NCI-H128 (cell line): Measurements from ENCODE around the gene TMEM183A.

Source experiments
- DNase-seq: peaks from one replicate; lab custom pipeline; 2025; ENCODE audit not compliant: unreplicated experiment; lab: John Stamatoyannopoulos, UW

TMEM183A gene

DNA sequence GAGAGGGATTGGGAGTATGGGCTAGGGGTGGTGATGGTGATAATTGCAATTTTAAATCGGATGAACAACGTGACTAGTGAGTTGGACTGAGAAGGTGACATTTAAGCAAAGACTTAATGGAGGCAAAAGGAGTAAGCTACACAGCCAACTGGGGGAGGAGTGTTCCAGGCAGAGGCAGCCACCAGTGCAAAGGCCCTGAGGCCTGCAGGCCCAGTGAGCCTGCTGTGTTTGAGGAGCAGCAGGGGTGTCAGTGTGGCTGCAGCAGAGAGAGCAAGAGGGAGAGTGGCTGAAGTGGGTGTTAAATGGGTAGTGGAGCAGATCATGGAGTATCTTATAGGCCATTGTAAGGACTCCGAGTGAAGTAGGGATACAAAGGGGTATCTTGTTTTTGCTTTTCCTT lies 59.8 kb downstream of the TMEM183A start:
- DNase-seq: no peak

DNA sequence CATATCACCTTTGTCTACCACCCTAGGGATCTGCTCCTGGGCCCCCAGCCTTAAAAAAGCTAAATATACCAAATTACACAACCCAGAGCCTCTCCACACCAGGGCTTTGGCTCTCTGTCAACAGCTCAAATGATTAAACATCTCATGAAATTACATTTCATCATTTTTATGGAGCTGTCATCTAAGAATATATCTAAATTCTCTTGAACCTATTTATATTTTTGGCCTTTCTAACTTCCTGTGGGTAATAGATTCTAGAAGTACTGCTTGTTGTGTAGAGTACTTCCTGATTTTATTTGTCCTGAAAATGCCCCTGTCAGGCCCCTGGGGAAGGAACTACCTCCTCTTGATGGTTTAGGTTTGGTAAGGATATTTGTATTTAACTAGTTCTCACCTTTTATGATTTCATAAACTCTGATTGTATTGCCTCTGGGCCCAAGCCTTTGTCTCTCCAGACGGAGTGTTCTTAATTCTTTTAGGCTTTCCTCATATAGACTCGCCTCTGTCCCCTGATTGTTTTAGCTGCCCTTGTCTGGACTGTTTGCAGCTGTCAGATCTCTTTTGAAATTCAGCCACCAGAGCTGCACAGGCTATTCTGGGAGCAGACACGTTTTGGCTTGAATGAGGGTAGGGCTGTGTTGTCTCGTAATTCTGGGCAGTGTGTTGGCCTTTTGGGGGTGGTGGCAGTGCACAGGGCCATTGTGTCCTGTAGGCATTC lies 62.0 kb downstream of the TMEM183A start:
- no peak for DNase-seq

GRCh38 chr1:203072002-203072602 lies 64.9 kb downstream of the TMEM183A start:
- DNase-seq: no peak

- DNase-seq: no peak
These were observed 65.7 kb downstream of the TMEM183A start for GRCh38 chr1:203072911-203073310.

GRCh38 chr1:203073469-203073868 lies 66.3 kb downstream of the TMEM183A start:
- no peak for DNase-seq
